Tibial nerve (tissue), 4 donors: Measurements from ENCODE around the gene MAP3K14. TPM values are rescaled to one million over a fixed set of nuclear protein-coding genes. Genes with fewer than 3 reads are reported as not detected.
A peak's percentile ranks its signal among the peaks of the same experiment; 100 is the strongest.

Experiments used
- DNase-seq, 2 donors: peaks; one replicate each; pipeline ENCODE4 v3.0.0-alpha.2; 2019; ENCODE audit warnings: low spot score in 2 of 2
- H3K27ac ChIP-seq, 4 donors: fragments of 200-600 bp; sonication (generic) in 3 of 4; one replicate each; pipeline ENCODE4 v1.5.1; 2017 to 2019; ENCODE audit warnings: mild to moderate bottlenecking in 1 of 4
- H3K27me3 ChIP-seq, 2 donors: fragments of 200-600 bp; sonication (generic) in 1 of 2; one replicate each; pipeline versions ENCODE4 v1.5.1 to v1.6.0; 2017 to 2019
- H3K36me3 ChIP-seq, 3 donors: fragments of 200-600 bp; sonication (generic); one replicate each; pipeline ENCODE4 v1.5.1; 2018 to 2019
- H3K4me1 ChIP-seq, 4 donors: fragments of 200-600 bp; sonication (generic) in 3 of 4; one replicate each; pipeline ENCODE4 v1.5.1; 2017 to 2019
- H3K4me3 ChIP-seq, 4 donors: fragments of 200-600 bp; sonication (generic) in 3 of 4; one replicate each; pipeline ENCODE4 v1.5.1; 2017 to 2019; ENCODE audit warnings: mild to moderate bottlenecking in 1 of 4, moderate library complexity in 1 of 4
- H3K9me3 ChIP-seq, 4 donors: fragments of 200-600 bp; sonication (generic) in 3 of 4; one replicate each; pipeline ENCODE4 v1.5.1; 2017 to 2019
- EP300 ChIP-seq, 2 donors: sonication (generic); formaldehyde crosslinking; IDR thresholded peaks; one replicate each; pipeline ENCODE4 v1.6.1; 2017; ENCODE audit warnings: antibody characterized with exemption in 2 of 2, mild to moderate bottlenecking in 1 of 2
- POLR2A ChIP-seq, 2 donors: fragments of 450-650 bp; IDR thresholded peaks; one replicate each; pipeline ENCODE4 v1.6.1; 2017; ENCODE audit warnings: antibody characterized with exemption in 2 of 2, mild to moderate bottlenecking in 2 of 2, moderate library complexity in 2 of 2
- WGBS, 2 donors: methylation state at CpG; one replicate each; pipeline ENCODE4 v1.1.5; 2018; 5-methylcytosine and 5-hydroxymethylcytosine counted together
- total RNA-seq, 4 donors: library from RNA; depleted of rRNA; stranded (reverse); fragments of >200 nt; gene quantifications; one replicate each; pipeline ENCODE4 v1.1.0, GENCODE V29; 2016
- TF ChIP-seq, protein P1 (sequence below), 5 experiments: fragments of 200-600 bp in 3 of 5; fragments of 450-650 bp in 2 of 5; sonication (generic) in 3 of 5; IDR thresholded peaks; one replicate each; pipeline ENCODE4 v1.5.1; 2016 to 2019; ENCODE audit warnings: antibody characterized with exemption in 5 of 5, mild to moderate bottlenecking in 3 of 5, moderate library complexity in 2 of 5

MAP3K14 gene
- total RNA-seq, 4 donors from 2014 or later, result 9.6 to 15.6 (median 13.3) TPM

DNA sequence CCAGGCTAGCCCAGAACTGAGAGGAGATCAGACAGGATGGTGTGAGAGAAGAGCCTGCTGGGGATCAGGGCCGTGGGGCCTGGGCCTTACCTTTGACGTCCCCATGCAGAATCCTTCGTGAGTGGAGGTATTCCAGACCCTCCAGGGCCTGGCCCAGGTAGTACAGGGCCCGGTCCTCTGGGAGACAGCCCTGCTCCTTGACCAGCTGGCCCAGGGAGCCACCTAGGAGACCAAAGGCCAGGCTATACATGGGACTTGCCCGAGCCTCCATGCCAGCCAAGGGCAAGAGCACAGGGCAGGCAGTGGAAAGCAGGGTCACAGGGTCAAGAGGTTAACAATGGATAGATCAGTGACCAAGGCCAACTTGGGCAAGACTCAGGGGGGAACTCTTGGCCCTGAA lies 42.8 kb downstream of the MAP3K14 start:
- Histone ChIP-seq H3K4me1 (peaks cover 0 to 43% (median 12%) of the 10 kb centered on the region in 4 donors), H3K27ac (no peak overlapping the region), H3K36me3 (peaks cover 0 to 55% (median 32%) of the 10 kb centered on the region in 3 donors)

DNA sequence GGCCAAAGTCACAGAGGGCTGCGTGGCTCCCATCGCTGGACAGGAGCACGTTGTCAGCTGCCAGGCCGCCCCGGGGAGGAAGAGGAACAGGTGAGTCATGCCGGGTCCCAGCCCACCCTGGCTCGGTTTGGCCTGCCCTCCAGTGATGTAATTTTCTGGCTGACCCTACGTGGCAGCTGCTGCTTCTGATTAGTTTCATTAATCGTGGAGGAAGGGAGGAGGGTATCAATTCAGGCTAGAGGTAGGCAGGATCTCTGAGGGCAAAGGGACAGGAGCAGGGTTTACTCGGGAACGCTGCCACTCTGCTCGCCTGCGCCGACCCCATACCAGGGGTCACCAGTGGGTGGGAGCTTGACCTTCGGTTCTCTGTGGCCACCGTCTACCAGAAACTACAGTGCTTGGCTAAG lies 43.3 kb downstream of the MAP3K14 start:
- H3K27ac ChIP-seq, result no peak overlapping the region

More for the DNA sequence above, 42.8 kb downstream of the MAP3K14 start:
- H3K27me3 ChIP-seq, result no peaks in the 10 kb centered on the region
- H3K4me3 ChIP-seq, result no peak overlapping the region
- TF ChIP-seq POLR2A (IDR thresholded peaks at IDR 0.05), result no peak
- TF ChIP-seq EP300 (IDR thresholded peaks at IDR 0.05), result no peak
- TF ChIP-seq, protein P1, sequence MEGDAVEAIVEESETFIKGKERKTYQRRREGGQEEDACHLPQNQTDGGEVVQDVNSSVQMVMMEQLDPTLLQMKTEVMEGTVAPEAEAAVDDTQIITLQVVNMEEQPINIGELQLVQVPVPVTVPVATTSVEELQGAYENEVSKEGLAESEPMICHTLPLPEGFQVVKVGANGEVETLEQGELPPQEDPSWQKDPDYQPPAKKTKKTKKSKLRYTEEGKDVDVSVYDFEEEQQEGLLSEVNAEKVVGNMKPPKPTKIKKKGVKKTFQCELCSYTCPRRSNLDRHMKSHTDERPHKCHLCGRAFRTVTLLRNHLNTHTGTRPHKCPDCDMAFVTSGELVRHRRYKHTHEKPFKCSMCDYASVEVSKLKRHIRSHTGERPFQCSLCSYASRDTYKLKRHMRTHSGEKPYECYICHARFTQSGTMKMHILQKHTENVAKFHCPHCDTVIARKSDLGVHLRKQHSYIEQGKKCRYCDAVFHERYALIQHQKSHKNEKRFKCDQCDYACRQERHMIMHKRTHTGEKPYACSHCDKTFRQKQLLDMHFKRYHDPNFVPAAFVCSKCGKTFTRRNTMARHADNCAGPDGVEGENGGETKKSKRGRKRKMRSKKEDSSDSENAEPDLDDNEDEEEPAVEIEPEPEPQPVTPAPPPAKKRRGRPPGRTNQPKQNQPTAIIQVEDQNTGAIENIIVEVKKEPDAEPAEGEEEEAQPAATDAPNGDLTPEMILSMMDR (IDR thresholded peaks at IDR 0.05), result no peak
- no peaks in the 10 kb centered on the region for H3K9me3 ChIP-seq
- WGBS, 2 donors, result 83 to 88% methylated on average over 5 of the region's 5 CpGs
- DNase-seq, result no peak

DNA sequence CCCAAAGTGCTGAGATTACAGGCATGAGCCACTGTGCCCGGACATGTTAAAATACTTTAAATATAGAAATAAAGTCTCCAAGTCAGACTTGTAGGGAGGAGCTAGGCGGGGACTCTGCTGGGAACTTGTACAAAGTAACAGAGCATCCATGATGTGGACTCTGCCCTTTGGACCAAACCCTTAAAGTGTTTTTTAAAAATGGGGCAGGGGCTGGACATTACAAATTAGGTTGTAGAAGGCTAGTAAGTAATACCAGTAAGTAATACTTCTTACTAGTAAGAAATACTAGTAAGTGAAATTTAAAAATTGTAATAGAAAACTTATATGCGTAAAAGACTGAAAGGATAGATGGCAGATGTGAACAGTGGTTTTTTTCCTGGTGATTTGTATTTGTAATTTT lies 45.2 kb downstream of the MAP3K14 start:
- Histone ChIP-seq H3K9me3 (no peaks in the 10 kb centered on the region), H3K27ac (no peak overlapping the region), H3K36me3 (peaks cover 0 to 79% (median 44%) of the 10 kb centered on the region in 3 donors), H3K4me3 (no peak overlapping the region), H3K27me3 (no peaks in the 10 kb centered on the region), H3K4me1 (peaks cover 0 to 20% (median 0%) of the 10 kb centered on the region in 4 donors)
- no peak for DNase-seq
- TF ChIP-seq, protein P1 (IDR thresholded peaks at IDR 0.05), result no peak
- TF ChIP-seq POLR2A (IDR thresholded peaks at IDR 0.05), result no peak
- no peak for TF ChIP-seq EP300 (IDR thresholded peaks at IDR 0.05)
- WGBS, 2 donors, result 91 to 97% methylated on average over 3 of the region's 3 CpGs

More for the DNA sequence above, 43.3 kb downstream of the MAP3K14 start:
- DNase-seq, result no peak
- H3K36me3 ChIP-seq, result peaks cover 0 to 60% (median 37%) of the 10 kb centered on the region in 3 donors
- H3K27me3 ChIP-seq, result no peaks in the 10 kb centered on the region
- 59 to 63% methylated on average over 16 of the region's 16 CpGs for WGBS, 2 donors
- H3K9me3 ChIP-seq, result no peaks in the 10 kb centered on the region
- TF ChIP-seq, protein P1 (IDR thresholded peaks at IDR 0.05), result no peak
- TF ChIP-seq POLR2A (IDR thresholded peaks at IDR 0.05) (no peak), EP300 (IDR thresholded peaks at IDR 0.05) (no peak)
- H3K4me3 ChIP-seq, result no peak overlapping the region
- peaks cover 0 to 38% (median 12%) of the 10 kb centered on the region in 4 donors for H3K4me1 ChIP-seq

DNA sequence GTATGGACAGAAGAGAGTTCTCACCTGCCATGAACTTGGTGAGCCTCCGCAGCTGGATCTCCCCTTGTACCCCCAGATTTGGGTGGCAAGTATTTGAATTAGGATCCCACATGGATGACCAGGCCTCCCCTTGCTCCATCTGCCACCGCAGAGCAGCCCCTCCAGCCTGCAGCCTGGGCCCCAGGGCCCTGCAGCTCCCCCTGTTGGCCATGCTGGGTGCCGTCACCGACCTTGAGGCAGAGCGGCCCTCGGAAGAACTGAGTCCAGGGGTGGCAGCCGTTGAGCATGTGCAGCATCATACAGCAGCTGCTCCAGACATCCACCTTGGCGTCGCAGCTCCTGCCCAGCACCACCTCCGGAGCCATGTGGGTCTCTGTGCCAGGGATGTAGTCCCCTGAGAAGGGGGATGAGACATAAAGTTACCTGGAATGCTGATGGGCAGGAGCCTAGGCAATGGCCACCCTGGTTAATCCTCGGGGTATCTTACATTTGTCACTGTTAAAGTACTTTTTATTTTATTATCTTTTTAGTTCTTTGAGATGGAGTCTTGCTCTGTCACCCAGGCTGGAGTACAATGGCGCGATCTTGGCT lies 45.9 kb downstream of the MAP3K14 start:
- DNase-seq, result no peak
- no peaks in the 10 kb centered on the region for H3K9me3 ChIP-seq
- H3K27me3 ChIP-seq, result no peaks in the 10 kb centered on the region
- WGBS, 2 donors, result 73 to 76% methylated on average over 9 to 11 of the region's 13 CpGs
- no peak overlapping the region for H3K4me3 ChIP-seq
- no peak overlapping the region for H3K27ac ChIP-seq
- peaks cover 0 to 86% (median 49%) of the 10 kb centered on the region in 3 donors for H3K36me3 ChIP-seq
- H3K4me1 ChIP-seq, result peaks cover 0 to 14% (median 0%) of the 10 kb centered on the region in 4 donors
- no peak for TF ChIP-seq POLR2A (IDR thresholded peaks at IDR 0.05)
- TF ChIP-seq, protein P1 (IDR thresholded peaks at IDR 0.05), result peak in 3 of 5 experiments; percentile 14 to 36 (median 23)
- TF ChIP-seq EP300 (IDR thresholded peaks at IDR 0.05), result no peak

DNA sequence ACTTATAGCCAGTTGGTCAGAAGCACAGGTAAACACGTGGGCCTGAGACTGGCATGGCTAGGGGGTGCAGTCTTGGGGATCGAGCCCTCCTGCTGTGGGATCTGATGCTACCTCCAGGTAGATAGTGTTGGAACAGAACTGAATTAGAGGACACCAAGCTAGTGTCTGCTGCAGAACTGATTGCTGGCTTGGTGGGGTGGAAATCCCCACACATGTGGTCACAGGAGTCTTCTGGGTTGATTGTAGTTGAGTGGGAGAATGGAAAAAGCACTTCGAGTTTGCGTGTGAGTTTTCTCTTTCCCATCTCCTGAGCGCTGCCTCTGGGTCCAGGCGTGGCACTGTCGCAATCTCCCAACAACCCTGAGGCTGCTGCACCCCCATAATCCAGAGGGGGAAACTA lies 46.9 kb downstream of the MAP3K14 start:
- DNase-seq, result no peak
- no peaks in the 10 kb centered on the region for H3K9me3 ChIP-seq
- H3K4me3 ChIP-seq, result no peak overlapping the region
- H3K27ac ChIP-seq, result no peak overlapping the region
- 76 to 94% methylated on average over 7 of the region's 7 CpGs for WGBS, 2 donors
- peaks cover 0 to 12% (median 0%) of the 10 kb centered on the region in 4 donors for H3K4me1 ChIP-seq
- no peaks in the 10 kb centered on the region for H3K27me3 ChIP-seq
- peaks cover 0 to 96% (median 49%) of the 10 kb centered on the region in 3 donors for H3K36me3 ChIP-seq
- no peak for TF ChIP-seq EP300 (IDR thresholded peaks at IDR 0.05)
